Spleen (tissue), 11 donors: ENCODE results near the gene ZNF354C. TPM values are rescaled to one million over a fixed set of nuclear protein-coding genes. Genes with fewer than 3 reads are reported as not detected.
"Not testable (repeated sequence)": the region's sequence is repeated elsewhere in the genome, so short reads cannot be mapped to it uniquely, and the experiment has no call there.

Experiments
- DNase-seq: peaks from one replicate; pipeline ENCODE4 v3.0.0-alpha.2; 2020
- H3K27ac ChIP-seq, 8 donors: fragments of 200-600 bp; sonication (generic) in 7 of 8; 1 replicate in 4 of 8; 2 replicates in 4 of 8; pipeline versions ENCODE4 v1.5.0 to v1.8.0; 2016 to 2021; ENCODE audit warnings: inconsistent platforms in 4 of 8, mild to moderate bottlenecking in 4 of 8, moderate library complexity in 1 of 8
- H3K27me3 ChIP-seq, 7 donors: fragments of 200-600 bp; sonication (generic) in 6 of 7; replicated peaks in 1 of 7; 1 replicate in 4 of 7; 2 replicates in 3 of 7; pipeline versions ENCODE4 v1.5.0 to v1.8.0; 2016 to 2021; ENCODE audit warnings: inconsistent platforms in 3 of 7, mild to moderate bottlenecking in 1 of 7
- H3K36me3 ChIP-seq, 6 donors: fragments of 200-600 bp; sonication (generic) in 5 of 6; 1 replicate in 4 of 6; 2 replicates in 2 of 6; pipeline versions ENCODE4 v1.5.0 to v1.8.0; 2016 to 2021; ENCODE audit warnings: inconsistent platforms in 2 of 6
- H3K4me1 ChIP-seq, 6 donors: fragments of 200-600 bp; sonication (generic) in 5 of 6; 1 replicate in 3 of 6; 2 replicates in 3 of 6; pipeline versions ENCODE4 v1.5.0 to v1.8.0; 2016 to 2021; ENCODE audit warnings: inconsistent platforms in 3 of 6
- H3K4me3 ChIP-seq, 8 donors: fragments of 200-600 bp; sonication (generic) in 7 of 8; 1 replicate in 4 of 8; 2 replicates in 4 of 8; pipeline versions ENCODE4 v1.5.0 to v1.8.0; 2016 to 2021; ENCODE audit warnings: inconsistent platforms in 4 of 8, mild to moderate bottlenecking in 4 of 8, moderate library complexity in 2 of 8
- H3K9me3 ChIP-seq, 8 donors: fragments of 200-600 bp; sonication (generic) in 7 of 8; 1 replicate in 4 of 8; 2 replicates in 4 of 8; pipeline versions ENCODE4 v1.5.0 to v1.8.0; 2016 to 2021; ENCODE audit warnings: inconsistent platforms in 4 of 8
- CTCF ChIP-seq, 11 experiments: fragments of 200-600 bp in 7 of 11; fragments of 450-650 bp in 4 of 11; sonication (generic) in 4 of 11; IDR thresholded peaks in 8 of 11; conservative IDR thresholded peaks in 3 of 11; 1 replicate in 7 of 11; 2 replicates in 4 of 11; pipeline versions ENCODE4 v1.4.0 to v1.8.0; 2016 to 2021; ENCODE audit warnings: antibody characterized with exemption in 11 of 11, inconsistent platforms in 4 of 11, mild to moderate bottlenecking in 1 of 11
- POLR2A ChIP-seq, 3 donors: fragments of 450-650 bp; IDR thresholded peaks; one replicate each; pipeline ENCODE4 v1.5.1; 2017; ENCODE audit warnings: antibody characterized with exemption in 3 of 3, mild to moderate bottlenecking in 1 of 3
- POLR2AphosphoS5 ChIP-seq, 3 donors: sonication (generic); formaldehyde crosslinking; IDR thresholded peaks; one replicate each; pipeline ENCODE4 v1.5.1; 2017; ENCODE audit warnings: antibody characterized with exemption in 3 of 3
- WGBS, 5 donors: extraction: QIAGEN DNeasy Blood & Tissue Kit in 3 of 5; methylation state at CpG; one replicate each; pipeline versions ENCODE4 v1.1.5 to v1.1.7; 2013 to 2018; 5-methylcytosine and 5-hydroxymethylcytosine counted together
- intact Hi-C: fragments of 100-400 bp; cut with DNase I; formaldehyde crosslinking; loops from one replicate; pipeline ENCODE4 v1.15.0; 2023; ENCODE audit warnings: low total_unique reads
- polyA plus RNA-seq, 3 donors: library from polyadenylated mRNA; stranded (reverse); fragments of 200-250 nt; gene quantifications; one replicate each; pipeline ENCODE4 v1.2.1, GENCODE V29; 2013
- total RNA-seq, 7 donors: library from RNA; depleted of rRNA in 3 of 7; stranded (reverse); fragments of >200 nt in 3 of 7; fragmentation: NEBNext Ultra II Directional in 4 of 7; extraction: Animal tissue kit (Norgen Biotek cat#: 25700) in 4 of 7; gene quantifications; one replicate each; pipeline versions ENCODE4 v1.1.0 to v1.2.1, GENCODE V29; 2016 to 2021
- donor health status: healthy with polysubstance abuse.
- donor health status: DM: no; HTN: no; CAD: no; lungs with moderate emphysema.
- donor health status: DM: no; HTN: no; CAD: no.
- donor health status: Bipolar disorder and iron deficiency.
- donor health status: healthy.
- donor health status: DM: no; HTN: no; CAD: no.
- donor health status: DM: yes; HTN: yes; CAD: no.

ZNF354C gene
- total and polyA plus RNA-seq, 10 donors = 1.3 to 8.5 (median 6.6) TPM

GRCh38 chr5:179079165-179079987, 19.2 kb downstream of the ZNF354C start:
- H3K36me3 ChIP-seq = peaks cover 34 to 81% (median 52%) of the 10 kb centered on the region in 6 donors
- TF ChIP-seq CTCF (IDR thresholded peaks at IDR 0.05 in 8 of 11, conservative IDR thresholded peaks at IDR 0.05 in 3 of 11) (no peak), POLR2A (IDR thresholded peaks at IDR 0.05) (no peak), POLR2AphosphoS5 (IDR thresholded peaks at IDR 0.05) (no peak)
- DNase-seq = no peak
- H3K4me1 ChIP-seq = no peaks in the 10 kb centered on the region
- no peaks in the 10 kb centered on the region for H3K27me3 ChIP-seq
- peak overlapping the region in 1 of 8 donors; percentile 0 for H3K4me3 ChIP-seq
- intact Hi-C loops = no loop called here
- WGBS, 5 donors = 94 to 98% (median 96%) methylated on average over 11 of the region's 11 CpGs
- peaks cover 69 to 100% (median 100%) of the 10 kb centered on the region in 8 donors for H3K9me3 ChIP-seq
- no peak overlapping the region for H3K27ac ChIP-seq

GRCh38 chr5:179080724-179081123, 20.6 kb downstream of the ZNF354C start:
- no peak for TF ChIP-seq POLR2A (IDR thresholded peaks at IDR 0.05)
- TF ChIP-seq POLR2AphosphoS5 (IDR thresholded peaks at IDR 0.05) = no peak
- TF ChIP-seq CTCF (IDR thresholded peaks at IDR 0.05 in 8 of 11, conservative IDR thresholded peaks at IDR 0.05 in 3 of 11) = no peak
- Histone ChIP-seq H3K27ac (no peak overlapping the region), H3K9me3 (peaks cover 77 to 100% (median 100%) of the 10 kb centered on the region in 8 donors), H3K4me3 (no peak overlapping the region), H3K36me3 (peaks cover 32 to 68% (median 43%) of the 10 kb centered on the region in 6 donors), H3K4me1 (no peaks in the 10 kb centered on the region), H3K27me3 (no peaks in the 10 kb centered on the region)
- no peak for DNase-seq
- intact Hi-C loops = no loop called here
- WGBS, 5 donors = 90 to 97% (median 94%) methylated on average over 4 of the region's 4 CpGs

GRCh38 chr5:179089502-179089901, 29.3 kb downstream of the ZNF354C start:
- DNase-seq = no peak
- peaks cover 63 to 100% (median 100%) of the 10 kb centered on the region in 8 donors for H3K9me3 ChIP-seq
- H3K27me3 ChIP-seq = no peaks in the 10 kb centered on the region
- H3K27ac ChIP-seq = no peak overlapping the region
- H3K4me3 ChIP-seq = no peak overlapping the region
- intact Hi-C loops = no loop called here
- no peaks in the 10 kb centered on the region for H3K4me1 ChIP-seq
- H3K36me3 ChIP-seq = no peaks in the 10 kb centered on the region
- no peak for TF ChIP-seq POLR2A (IDR thresholded peaks at IDR 0.05)
- TF ChIP-seq POLR2AphosphoS5 (IDR thresholded peaks at IDR 0.05) = no peak
- TF ChIP-seq CTCF (IDR thresholded peaks at IDR 0.05 in 8 of 11, conservative IDR thresholded peaks at IDR 0.05 in 3 of 11) = no peak
- 71 to 90% (median 88%) methylated on average over 2 of the region's 2 CpGs for WGBS, 5 donors

GRCh38 chr5:179101282-179101681, 41.1 kb downstream of the ZNF354C start:
- H3K27me3 ChIP-seq, H3K27ac ChIP-seq, intact Hi-C loops, H3K36me3 ChIP-seq, H3K4me3 ChIP-seq, H3K4me1 ChIP-seq, DNase-seq: not testable (repeated sequence)
- WGBS, 5 donors = 92 to 97% (median 95%) methylated on average over 7 to 17 of the region's 17 CpGs
- H3K9me3 ChIP-seq = peaks cover 8 to 75% (median 51%) of the 10 kb centered on the region in 8 donors
